IMR-90 (cell line): ENCODE data around the gene SYTL4.

Source experiments
- BHLHE40 ChIP-seq: fragments of 150-350 bp; IDR thresholded peaks from 2 replicates; pipeline ENCODE4 v1.6.1; 2016; ENCODE audit warnings: mild to moderate bottlenecking, low read depth, low read length
- CTCF ChIP-seq: conservative IDR thresholded peaks from 2 replicates; pipeline ENCODE4 v1.5.1; 2012; ENCODE audit warnings: mild to moderate bottlenecking, low read depth, low read length, improper control_type of control experiment

GRCh38 chrX:100635040-100635439 lies 96.9 kb downstream of the SYTL4 start:
- no peak for TF ChIP-seq CTCF
- no peak for TF ChIP-seq BHLHE40
